Activated CD4-positive, CD25-positive, alpha-beta regulatory T cell treated with anti-CD3 and anti-CD28 coated beads, Interleukin-2, amount 50 U/mL, for 72 hours (primary cell): ENCODE data around the gene SH3BP5.

Experiments used
- DNase-seq: peaks from one replicate; pipeline ENCODE4 v3.0.0; 2021

The SH3BP5 gene

GRCh38 chr3:15271785-15272381 is 60.5 kb downstream of the SH3BP5 start:
- DNase-seq, result peak; percentile 55

GRCh38 chr3:15271030-15271429 is 61.4 kb downstream of the SH3BP5 start:
- DNase-seq, result no peak

- peak; percentile 83 for DNase-seq
Observed at GRCh38 chr3:15269091-15269989, 63.0 kb downstream of the SH3BP5 start.

- DNase-seq, result peak; percentile 83
Observed at GRCh38 chr3:15268033-15268631, 64.3 kb downstream of the SH3BP5 start.

- no peak for DNase-seq
Observed at GRCh38 chr3:15267502-15267901, 64.9 kb downstream of the SH3BP5 start.

- no peak for DNase-seq
Observed at GRCh38 chr3:15266510-15267376, 65.6 kb downstream of the SH3BP5 start.

GRCh38 chr3:15265655-15266509 is 66.5 kb downstream of the SH3BP5 start:
- DNase-seq, result no peak

GRCh38 chr3:15264486-15264885 is 67.9 kb downstream of the SH3BP5 start:
- no peak for DNase-seq

GRCh38 chr3:15263926-15264325 is 68.5 kb downstream of the SH3BP5 start:
- DNase-seq, result no peak

GRCh38 chr3:15263120-15263519 is 69.3 kb downstream of the SH3BP5 start:
- DNase-seq, result no peak

GRCh38 chr3:15262021-15262420 is 70.4 kb downstream of the SH3BP5 start:
- no peak for DNase-seq

GRCh38 chr3:15261274-15261673 is 71.1 kb downstream of the SH3BP5 start:
- no peak for DNase-seq

- no peak for DNase-seq
Observed at GRCh38 chr3:15260531-15260930, 71.9 kb downstream of the SH3BP5 start.

- no peak for DNase-seq
Observed at GRCh38 chr3:15258720-15259119, 73.7 kb downstream of the SH3BP5 start.

- no peak for DNase-seq
Observed at GRCh38 chr3:15256861-15257341, 75.5 kb downstream of the SH3BP5 start.

GRCh38 chr3:15255215-15255614 is 77.2 kb downstream of the SH3BP5 start:
- DNase-seq, result no peak

- DNase-seq, result no peak
Observed at GRCh38 chr3:15253023-15253697, 79.2 kb downstream of the SH3BP5 start.

GRCh38 chr3:15246186-15246585 is 86.2 kb downstream of the SH3BP5 start:
- no peak for DNase-seq

- DNase-seq, result no peak
Observed at GRCh38 chr3:15243822-15244482, 88.4 kb downstream of the SH3BP5 start.

GRCh38 chr3:15241341-15241740 is 91.0 kb downstream of the SH3BP5 start:
- DNase-seq, result no peak

GRCh38 chr3:15229262-15229661 is 103.1 kb downstream of the SH3BP5 start:
- no peak for DNase-seq
